ENCODE measurements around the gene CCND2. TPM values are rescaled to one million over a fixed set of nuclear protein-coding genes. Genes with fewer than 3 reads are reported as not detected.

Gene CCND2
- total RNA-seq (2021), result 0.09 TPM in 1 of 2 replicates, not detected in the other
- Bru-seq, nascent RNA, result not detected
- BruChase-seq, experiment 1, labeled RNA remaining after a 2-hour chase, result not detected
- percentile 10 among the genes with signal in this experiment for BruChase-seq, experiment 2, labeled RNA remaining after a 6-hour chase
- long read RNA-seq, result 0 reads

- no peak for DNase-seq
- Histone ChIP-seq H2AFZ (no peak within 1 kb of the TSS), H3K36me3 (ENCODE audit: low read depth) (no peaks in the 10 kb centered on the region), H3K9me2 (ENCODE audit: insufficient read depth) (no peaks in the 10 kb centered on the region), H3K4me3 (no peak within 1 kb of the TSS), H3F3A (ENCODE audit: insufficient read depth, low read depth) (no peaks in the 10 kb centered on the region), H3K4me1 (replicated peaks; ENCODE audit: insufficient read depth) (no peaks in the 10 kb centered on the region), H3K27me3 (ENCODE audit: insufficient read depth, low read depth) (peaks cover 81% of the 10 kb centered on the region), H3K27ac (no peak within 1 kb of the TSS), H3K79me2 (ENCODE audit: low read depth) (no peaks in the 10 kb centered on the region), H4K20me1 (ENCODE audit: insufficient read depth) (no peaks in the 10 kb centered on the region), H3K4me2 (no peak within 1 kb of the TSS), H3K9me3 (ENCODE audit: insufficient read depth, low read depth) (no peaks in the 10 kb centered on the region)
- intact Hi-C loops (cut with micrococcal nuclease; ENCODE audit: unreplicated experiment), result loop anchor here (10.0 kb wide), 3 partner anchors 469 to 1199 kb away; partner anchors contain the start of gene TSPAN9
- POLR2A ChIA-PET (ENCODE audit: unreplicated experiment), result interaction anchor here (0.6 kb wide), 1 partner anchor 67 kb away, joined by 13 read pairs; no protein-coding TSS in a partner anchor
- no peak for TF ChIP-seq EZH2 (IDR thresholded peaks at IDR 0.05; ENCODE audit: low read depth)
- no peak for TF ChIP-seq CTCF (conservative IDR thresholded peaks at IDR 0.05)
- no TSS peak for BruUV-seq (replicated peaks)
- CTCF ChIA-PET, result no interaction called here
These were observed at the start of gene CCND2 for GRCh38 chr12:4273652-4274395. Gene CCND2, plus strand, starts transcription at chr12:4273762. Its CDS starts 279 bp downstream, at chr12:4274041.

GRCh38 chr12:4224206-4224889 is 49.2 kb upstream of the CCND2 start:
- CTCF ChIA-PET, result no interaction called here

More at GRCh38 chr12:4224206-4224889, 49.2 kb upstream of the CCND2 start:
- Histone ChIP-seq H3K79me2 (ENCODE audit: low read depth) (no peaks in the 10 kb centered on the region), H2AFZ (no peak overlapping the region), H3K4me1 (replicated peaks; ENCODE audit: insufficient read depth) (no peaks in the 10 kb centered on the region), H3K36me3 (ENCODE audit: low read depth) (no peaks in the 10 kb centered on the region), H3K4me2 (no peak overlapping the region), H3K9me3 (ENCODE audit: insufficient read depth, low read depth) (no peaks in the 10 kb centered on the region), H3K4me3 (no peak overlapping the region), H3F3A (ENCODE audit: insufficient read depth, low read depth) (no peaks in the 10 kb centered on the region), H3K9me2 (ENCODE audit: insufficient read depth) (no peaks in the 10 kb centered on the region), H4K20me1 (ENCODE audit: insufficient read depth) (no peaks in the 10 kb centered on the region), H3K27me3 (ENCODE audit: insufficient read depth, low read depth) (peaks cover 59% of the 10 kb centered on the region), H3K27ac (no peak overlapping the region)
- DNase-seq, result no peak
- POLR2A ChIA-PET (ENCODE audit: unreplicated experiment), result no interaction called here
- no TSS peak for BruUV-seq (replicated peaks)
- intact Hi-C loops (cut with micrococcal nuclease; ENCODE audit: unreplicated experiment), result no loop called here
- TF ChIP-seq CTCF (conservative IDR thresholded peaks at IDR 0.05), result no peak
- no peak for TF ChIP-seq EZH2 (IDR thresholded peaks at IDR 0.05; ENCODE audit: low read depth)
